ENCODE data around the gene ILKAP. TPM values are rescaled to one million over a fixed set of nuclear protein-coding genes. Genes with fewer than 3 reads are reported as not detected.

Gene ILKAP
- polyA plus RNA-seq, 1 donor from 2014 or later = 78.5 TPM

DNA sequence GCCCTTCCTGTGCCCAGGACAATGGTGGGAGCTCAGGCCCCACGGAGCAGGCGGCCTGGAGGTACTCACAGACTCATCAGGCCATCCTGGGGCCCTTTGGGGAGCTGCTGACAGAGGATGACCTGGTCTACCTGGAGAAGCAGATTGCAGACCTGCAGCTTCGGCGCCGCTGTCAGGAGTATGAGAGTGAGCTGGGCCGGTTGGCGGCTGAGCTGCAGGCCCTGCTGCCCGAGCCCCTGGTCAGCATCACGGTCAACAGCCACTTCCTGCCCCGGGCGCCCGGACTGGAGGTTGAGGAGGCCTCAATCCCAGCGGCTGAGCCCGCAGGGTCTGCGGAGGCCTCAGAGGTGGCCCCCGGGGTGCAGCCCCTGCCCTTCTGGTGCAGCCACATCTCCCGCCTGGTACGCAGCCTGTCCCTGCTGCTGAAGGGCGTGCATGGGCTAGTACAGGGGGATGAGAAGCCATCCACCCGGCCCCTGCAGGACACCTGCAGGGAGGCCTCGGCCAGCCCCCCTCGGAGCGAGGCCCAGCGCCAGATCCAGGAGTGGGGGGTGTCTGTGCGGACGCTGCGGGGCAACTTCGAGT, 73.3 kb downstream of the ILKAP start:
- H3K4me2 ChIP-seq (ENCODE audit: low read length) = no peak overlapping the region
- H3K36me3 ChIP-seq (ENCODE audit: insufficient read depth, low read length) = no peaks in the 10 kb centered on the region
- no peaks in the 10 kb centered on the region for H3K79me2 ChIP-seq (replicated peaks; ENCODE audit: insufficient read depth, low read length)
- TF ChIP-seq RAD21 (conservative IDR thresholded peaks at IDR 0.05) (no peak), MXI1 (conservative IDR thresholded peaks at IDR 0.05; ENCODE audit: poor library complexity, severe bottlenecking) (no peak), TAF1 (IDR thresholded peaks at IDR 0.05; ENCODE audit: low read depth) (no peak), SMC3 (conservative IDR thresholded peaks at IDR 0.05; ENCODE audit: poor library complexity) (no peak), POLR2AphosphoS5 (IDR thresholded peaks at IDR 0.05) (no peak), EP300 (conservative IDR thresholded peaks at IDR 0.05; ENCODE audit: poor library complexity, severe bottlenecking) (no peak), EZH2 (IDR thresholded peaks at IDR 0.05; ENCODE audit: borderline replicate concordance, insufficient read depth, low read length, poor library complexity, severe bottlenecking) (no peak)
- TF ChIP-seq, protein P1, sequence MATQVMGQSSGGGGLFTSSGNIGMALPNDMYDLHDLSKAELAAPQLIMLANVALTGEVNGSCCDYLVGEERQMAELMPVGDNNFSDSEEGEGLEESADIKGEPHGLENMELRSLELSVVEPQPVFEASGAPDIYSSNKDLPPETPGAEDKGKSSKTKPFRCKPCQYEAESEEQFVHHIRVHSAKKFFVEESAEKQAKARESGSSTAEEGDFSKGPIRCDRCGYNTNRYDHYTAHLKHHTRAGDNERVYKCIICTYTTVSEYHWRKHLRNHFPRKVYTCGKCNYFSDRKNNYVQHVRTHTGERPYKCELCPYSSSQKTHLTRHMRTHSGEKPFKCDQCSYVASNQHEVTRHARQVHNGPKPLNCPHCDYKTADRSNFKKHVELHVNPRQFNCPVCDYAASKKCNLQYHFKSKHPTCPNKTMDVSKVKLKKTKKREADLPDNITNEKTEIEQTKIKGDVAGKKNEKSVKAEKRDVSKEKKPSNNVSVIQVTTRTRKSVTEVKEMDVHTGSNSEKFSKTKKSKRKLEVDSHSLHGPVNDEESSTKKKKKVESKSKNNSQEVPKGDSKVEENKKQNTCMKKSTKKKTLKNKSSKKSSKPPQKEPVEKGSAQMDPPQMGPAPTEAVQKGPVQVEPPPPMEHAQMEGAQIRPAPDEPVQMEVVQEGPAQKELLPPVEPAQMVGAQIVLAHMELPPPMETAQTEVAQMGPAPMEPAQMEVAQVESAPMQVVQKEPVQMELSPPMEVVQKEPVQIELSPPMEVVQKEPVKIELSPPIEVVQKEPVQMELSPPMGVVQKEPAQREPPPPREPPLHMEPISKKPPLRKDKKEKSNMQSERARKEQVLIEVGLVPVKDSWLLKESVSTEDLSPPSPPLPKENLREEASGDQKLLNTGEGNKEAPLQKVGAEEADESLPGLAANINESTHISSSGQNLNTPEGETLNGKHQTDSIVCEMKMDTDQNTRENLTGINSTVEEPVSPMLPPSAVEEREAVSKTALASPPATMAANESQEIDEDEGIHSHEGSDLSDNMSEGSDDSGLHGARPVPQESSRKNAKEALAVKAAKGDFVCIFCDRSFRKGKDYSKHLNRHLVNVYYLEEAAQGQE (IDR thresholded peaks at IDR 0.05; ENCODE audit: borderline replicate concordance) = no peak
- TF ChIP-seq, protein P2, sequence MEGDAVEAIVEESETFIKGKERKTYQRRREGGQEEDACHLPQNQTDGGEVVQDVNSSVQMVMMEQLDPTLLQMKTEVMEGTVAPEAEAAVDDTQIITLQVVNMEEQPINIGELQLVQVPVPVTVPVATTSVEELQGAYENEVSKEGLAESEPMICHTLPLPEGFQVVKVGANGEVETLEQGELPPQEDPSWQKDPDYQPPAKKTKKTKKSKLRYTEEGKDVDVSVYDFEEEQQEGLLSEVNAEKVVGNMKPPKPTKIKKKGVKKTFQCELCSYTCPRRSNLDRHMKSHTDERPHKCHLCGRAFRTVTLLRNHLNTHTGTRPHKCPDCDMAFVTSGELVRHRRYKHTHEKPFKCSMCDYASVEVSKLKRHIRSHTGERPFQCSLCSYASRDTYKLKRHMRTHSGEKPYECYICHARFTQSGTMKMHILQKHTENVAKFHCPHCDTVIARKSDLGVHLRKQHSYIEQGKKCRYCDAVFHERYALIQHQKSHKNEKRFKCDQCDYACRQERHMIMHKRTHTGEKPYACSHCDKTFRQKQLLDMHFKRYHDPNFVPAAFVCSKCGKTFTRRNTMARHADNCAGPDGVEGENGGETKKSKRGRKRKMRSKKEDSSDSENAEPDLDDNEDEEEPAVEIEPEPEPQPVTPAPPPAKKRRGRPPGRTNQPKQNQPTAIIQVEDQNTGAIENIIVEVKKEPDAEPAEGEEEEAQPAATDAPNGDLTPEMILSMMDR (IDR thresholded peaks at IDR 0.05; ENCODE audit: poor library complexity, severe bottlenecking) = no peak
- no peaks in the 10 kb centered on the region for H3K27me3 ChIP-seq (ENCODE audit: insufficient read depth, low read depth, low read length)
- no peaks in the 10 kb centered on the region for H3K9me3 ChIP-seq (ENCODE audit: low read length)
- no peaks in the 10 kb centered on the region for H4K20me1 ChIP-seq (ENCODE audit: insufficient read depth)
- no peak overlapping the region for H3K4me3 ChIP-seq (ENCODE audit: low read length)
- no peak overlapping the region for H3K9ac ChIP-seq (ENCODE audit: low read length)
- no peaks in the 10 kb centered on the region for H3F3A ChIP-seq (ENCODE audit: insufficient read depth, low read length, poor library complexity, severe bottlenecking)
- no peaks in the 10 kb centered on the region for H3K9me2 ChIP-seq (ENCODE audit: insufficient read depth, low read length)
- no peak overlapping the region for H3K27ac ChIP-seq (ENCODE audit: low read length)
- H2AFZ ChIP-seq (ENCODE audit: low read depth, low read length) = no peak overlapping the region

DNA sequence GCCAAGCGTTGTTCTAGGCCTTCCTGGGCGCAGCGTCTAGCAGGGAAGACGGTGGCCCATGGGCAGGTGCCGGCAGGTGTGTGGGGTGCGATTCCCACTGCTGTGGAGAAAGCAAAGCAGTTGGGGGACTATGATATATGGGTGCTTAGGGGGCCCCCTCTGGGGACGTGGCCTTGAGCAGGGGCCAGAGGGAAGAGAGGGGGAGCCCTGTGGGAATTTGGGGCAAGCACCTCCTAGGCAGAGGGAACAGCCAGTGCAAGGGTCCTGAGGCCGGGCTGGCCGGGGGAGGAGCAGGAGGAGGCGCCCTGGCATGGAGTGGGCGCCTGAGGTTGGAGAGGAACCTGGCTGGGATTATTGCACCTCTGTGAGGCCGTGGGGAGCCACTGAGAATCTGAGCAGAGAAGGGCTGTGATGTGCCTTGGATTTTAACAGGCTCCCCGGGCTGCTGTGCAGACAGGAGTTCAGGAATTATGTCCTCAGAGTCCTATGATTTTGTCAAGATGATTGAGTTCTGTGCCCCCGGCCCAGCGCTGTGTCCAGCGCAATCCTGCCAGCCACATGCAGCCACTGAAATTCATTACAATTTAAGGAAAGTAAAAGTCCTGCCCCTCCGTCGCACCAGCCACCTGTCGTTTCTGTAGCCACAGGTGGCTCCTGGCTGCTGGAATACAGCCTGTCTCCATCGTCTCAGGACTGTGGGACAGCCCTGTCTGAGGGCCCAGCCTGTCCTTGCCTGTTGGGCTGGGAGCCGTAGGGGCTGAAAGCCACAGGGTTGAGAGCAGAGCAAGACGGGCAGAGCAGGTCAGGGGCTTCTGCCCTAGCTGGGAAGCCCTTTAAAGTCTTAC, 74.1 kb downstream of the ILKAP start:
- H3F3A ChIP-seq (ENCODE audit: insufficient read depth, low read length, poor library complexity, severe bottlenecking) = no peaks in the 10 kb centered on the region
- no peak overlapping the region for H3K27ac ChIP-seq (ENCODE audit: low read length)
- no peaks in the 10 kb centered on the region for H3K27me3 ChIP-seq (ENCODE audit: insufficient read depth, low read depth, low read length)
- H3K9ac ChIP-seq (ENCODE audit: low read length) = no peak overlapping the region
- no peaks in the 10 kb centered on the region for H3K9me3 ChIP-seq (ENCODE audit: low read length)
- no peaks in the 10 kb centered on the region for H3K79me2 ChIP-seq (replicated peaks; ENCODE audit: insufficient read depth, low read length)
- no peak overlapping the region for H3K4me2 ChIP-seq (ENCODE audit: low read length)
- no peaks in the 10 kb centered on the region for H4K20me1 ChIP-seq (ENCODE audit: insufficient read depth)
- TF ChIP-seq MXI1 (conservative IDR thresholded peaks at IDR 0.05; ENCODE audit: poor library complexity, severe bottlenecking) (no peak), TAF1 (IDR thresholded peaks at IDR 0.05; ENCODE audit: low read depth) (no peak), EZH2 (IDR thresholded peaks at IDR 0.05; ENCODE audit: borderline replicate concordance, insufficient read depth, low read length, poor library complexity, severe bottlenecking) (no peak), RAD21 (conservative IDR thresholded peaks at IDR 0.05) (no peak), EP300 (conservative IDR thresholded peaks at IDR 0.05; ENCODE audit: poor library complexity, severe bottlenecking) (no peak), POLR2AphosphoS5 (IDR thresholded peaks at IDR 0.05) (no peak)
- TF ChIP-seq, protein P1 (IDR thresholded peaks at IDR 0.05; ENCODE audit: borderline replicate concordance) = no peak
- TF ChIP-seq, protein P2 (IDR thresholded peaks at IDR 0.05; ENCODE audit: poor library complexity, severe bottlenecking) = no peak
- no peak overlapping the region for H2AFZ ChIP-seq (ENCODE audit: low read depth, low read length)
- H3K9me2 ChIP-seq (ENCODE audit: insufficient read depth, low read length) = no peaks in the 10 kb centered on the region
- H3K36me3 ChIP-seq (ENCODE audit: insufficient read depth, low read length) = no peaks in the 10 kb centered on the region
- H3K4me3 ChIP-seq (ENCODE audit: low read length) = no peak overlapping the region
